GM23338 (cell line): ENCODE results near the gene AKTIP. TPM values are rescaled to one million over a fixed set of nuclear protein-coding genes. Genes with fewer than 3 reads are reported as not detected.

ENCODE experiments used
- ATAC-seq: fragments of 200-7000 bp; cut with Tn5 transposase; 3 replicates; pipeline ENCODE4 v1.9.1; 2020
- DNase-seq: peaks from one replicate; pipeline ENCODE4 v3.0.0-alpha.2; 2015; ENCODE audit warnings: low spot score
- H2AFZ ChIP-seq: fragments of 200-600 bp; sonication (generic); 2 replicates; pipeline ENCODE4 v1.8.0; 2016; ENCODE audit warnings: antibody characterized with exemption, mild to moderate bottlenecking, moderate library complexity
- H3F3A ChIP-seq: fragments of 200-600 bp; sonication (generic); replicated peaks from 2 replicates; pipeline ENCODE4 v1.8.0; 2017; ENCODE audit warnings: antibody characterized with exemption, mixed run types, low read depth
- H3K27ac ChIP-seq: fragments of 200-600 bp; sonication (generic); 2 replicates; pipeline ENCODE4 v1.6.1; 2016; ENCODE audit warnings: low read depth
- H3K27me3 ChIP-seq: fragments of 200-600 bp; sonication (generic); 2 replicates; pipeline ENCODE4 v1.8.0; 2016; ENCODE audit warnings: mild to moderate bottlenecking, mixed run types, moderate library complexity; ENCODE audit not compliant: insufficient read depth
- H3K36me3 ChIP-seq: fragments of 200-600 bp; sonication (generic); 2 replicates; pipeline ENCODE4 v1.8.0; 2016; ENCODE audit warnings: mild to moderate bottlenecking; ENCODE audit not compliant: insufficient read depth
- H3K4me1 ChIP-seq: fragments of 200-600 bp; sonication (generic); 2 replicates; pipeline ENCODE4 v1.8.0; 2016; ENCODE audit warnings: mild to moderate bottlenecking, moderate library complexity; ENCODE audit not compliant: insufficient read depth
- H3K4me2 ChIP-seq: fragments of 200-600 bp; sonication (generic); 2 replicates; pipeline ENCODE4 v1.7.1; 2017; ENCODE audit warnings: mixed run types
- H3K4me3 ChIP-seq: fragments of 200-600 bp; sonication (generic); 2 replicates; pipeline ENCODE4 v1.6.1; 2016; ENCODE audit warnings: mixed run types
- H3K79me2 ChIP-seq: fragments of 200-600 bp; sonication (generic); replicated peaks from 2 replicates; pipeline ENCODE4 v1.8.0; 2017; ENCODE audit warnings: mild to moderate bottlenecking; ENCODE audit not compliant: insufficient read depth
- H3K9me2 ChIP-seq: fragments of 200-600 bp; sonication (generic); 2 replicates; pipeline ENCODE4 v1.8.0; 2017; ENCODE audit not compliant: insufficient read depth
- H4K20me1 ChIP-seq: fragments of 200-600 bp; sonication (generic); replicated peaks from 2 replicates; pipeline ENCODE4 v1.8.0; 2017; ENCODE audit warnings: mild to moderate bottlenecking; ENCODE audit not compliant: insufficient read depth
- H3K27ac Mint-ChIP-seq: 2 replicates; pipeline ENCODE4 v1.8.0; 2020; ENCODE audit warnings: inconsistent platforms, mild to moderate bottlenecking, moderate library complexity, mixed read lengths
- H3K27me3 Mint-ChIP-seq: 3 replicates; pipeline ENCODE4 v1.8.0; 2022; ENCODE audit warnings: low read depth, mild to moderate bottlenecking, moderate library complexity, mixed read lengths, inconsistent platforms; ENCODE audit not compliant: insufficient read depth, poor library complexity
- H3K36me3 Mint-ChIP-seq: 3 replicates; pipeline ENCODE4 v1.8.0; 2021; ENCODE audit warnings: low read depth, mild to moderate bottlenecking, inconsistent platforms, moderate library complexity, mixed read lengths
- H3K4me1 Mint-ChIP-seq: 3 replicates; pipeline ENCODE4 v1.8.0; 2020; ENCODE audit warnings: mild to moderate bottlenecking, inconsistent platforms, mixed read lengths
- H3K4me3 Mint-ChIP-seq: 3 replicates; pipeline ENCODE4 v1.8.0; 2021; ENCODE audit warnings: moderate library complexity, mild to moderate bottlenecking, inconsistent platforms, mixed read lengths
- H3K9me3 Mint-ChIP-seq: 3 replicates; pipeline ENCODE4 v1.8.0; 2020; ENCODE audit warnings: moderate library complexity, mild to moderate bottlenecking, inconsistent platforms, mixed read lengths
- CREB1 ChIP-seq: fragments of 250-450 bp; sonication (Bioruptor Pico); IDR thresholded peaks from 2 replicates; pipeline ENCODE4 v1.5.0; 2020; ENCODE audit warnings: low read depth, mild to moderate bottlenecking, moderate library complexity
- CTCF ChIP-seq, 2 experiments: fragments of 200-600 bp in 1 of 2; sonication (generic) in 1 of 2; conservative IDR thresholded peaks; 2 replicates each; pipeline versions ENCODE4 v1.5.1 to v1.6.1; 2016 to 2017; ENCODE audit warnings: antibody characterized with exemption in 2 of 2, low read depth in 2 of 2, mild to moderate bottlenecking in 2 of 2, moderate library complexity in 1 of 2
- ETS1 ChIP-seq: IDR thresholded peaks from 2 replicates; pipeline ENCODE4 v1.6.1; 2016; ENCODE audit warnings: antibody characterized with exemption
- EZH2 ChIP-seq: fragments of 200-600 bp; sonication (generic); IDR thresholded peaks from one replicate; pipeline ENCODE4 v1.8.0; 2017; ENCODE audit warnings: antibody characterized with exemption, mild to moderate bottlenecking, low read depth; ENCODE audit not compliant: unreplicated experiment
- EZH2phosphoT487 ChIP-seq: fragments of 200-600 bp; sonication (generic); IDR thresholded peaks from one replicate; pipeline ENCODE4 v1.8.1; 2018; ENCODE audit warnings: antibody characterized with exemption; ENCODE audit not compliant: unreplicated experiment
- JUNB ChIP-seq: IDR thresholded peaks from one replicate; pipeline ENCODE4 v1.6.1; 2016; ENCODE audit warnings: antibody characterized with exemption; ENCODE audit not compliant: unreplicated experiment
- NANOG ChIP-seq: IDR thresholded peaks from 2 replicates; pipeline ENCODE4 v1.6.1; 2016; ENCODE audit warnings: antibody characterized with exemption, borderline replicate concordance
- POLR2AphosphoS5 ChIP-seq: IDR thresholded peaks from 2 replicates; pipeline ENCODE4 v1.6.1; 2016; ENCODE audit warnings: antibody characterized with exemption, low read depth
- REST ChIP-seq: IDR thresholded peaks from one replicate; pipeline ENCODE4 v1.6.1; 2018; ENCODE audit warnings: antibody characterized with exemption; ENCODE audit not compliant: unreplicated experiment
- STAT1 ChIP-seq: IDR thresholded peaks from one replicate; pipeline ENCODE4 v1.6.1; 2016; ENCODE audit warnings: antibody characterized with exemption; ENCODE audit not compliant: unreplicated experiment
- ZNF114 ChIP-seq: fragments of 250-450 bp; sonication (Bioruptor Pico); IDR thresholded peaks from 2 replicates; pipeline ENCODE4 v1.5.0; 2020; ENCODE audit warnings: mild to moderate bottlenecking, moderate library complexity
- ZNF331 ChIP-seq: fragments of 250-450 bp; sonication (Bioruptor Pico); IDR thresholded peaks from 2 replicates; pipeline ENCODE4 v1.5.0; 2020; ENCODE audit warnings: low read depth, mild to moderate bottlenecking, moderate library complexity
- ZNF462 ChIP-seq: fragments of 250-450 bp; sonication (Bioruptor Pico); IDR thresholded peaks from 2 replicates; pipeline ENCODE4 v1.5.0; 2020; ENCODE audit warnings: mild to moderate bottlenecking, moderate library complexity
- polyA plus RNA-seq: library from polyadenylated mRNA; unstranded; fragments of >200 nt; fragmentation: Nextera tagmentation; extraction: Ambion mirVana; gene quantifications from 2 replicates; pipeline ENCODE4 v1.2.1, GENCODE V29; 2016
- total RNA-seq: library from RNA; depleted of rRNA; stranded (reverse); fragments of >200 nt; shearing (Covaris generic); gene quantifications from 2 replicates; pipeline ENCODE4 v1.2.3, GENCODE V29; 2014

AKTIP gene
- total and polyA plus RNA-seq, 2 experiments from 2014 or later = 17.3 to 21.6 TPM

- Histone ChIP-seq H3K4me2 (no peak overlapping the region), H3F3A (no peaks in the 10 kb centered on the region), H3K27ac (no peak overlapping the region), H3K79me2 (no peaks in the 10 kb centered on the region), H3K4me1 (no peaks in the 10 kb centered on the region), H3K36me3 (no peaks in the 10 kb centered on the region), H2AFZ (peak overlapping the region; percentile 32; the same call in 1 of the 2 replicates), H3K9me2 (no peaks in the 10 kb centered on the region), H3K4me3 (no peak overlapping the region), H4K20me1 (no peaks in the 10 kb centered on the region), H3K27me3 (no peaks in the 10 kb centered on the region)
- no peak for DNase-seq
- peaks cover 6% of the 10 kb centered on the region; the same call in 2 of the 3 replicates for H3K4me1 Mint-ChIP-seq
- H3K4me3 Mint-ChIP-seq = no peak overlapping the region
- no peak overlapping the region for H3K27ac Mint-ChIP-seq
- no peaks in the 10 kb centered on the region; the same call in 2 of the 3 replicates for H3K36me3 Mint-ChIP-seq
- peaks cover 7% of the 10 kb centered on the region for H3K27me3 Mint-ChIP-seq
- TF ChIP-seq ETS1 = no peak
- TF ChIP-seq STAT1 = no peak
- no peak for TF ChIP-seq CTCF (conservative IDR thresholded peaks at IDR 0.05; ENCODE audit: low read depth in 2 of 2)
- TF ChIP-seq JUNB = no peak
- TF ChIP-seq ZNF331 (CRISPR knock-in tag) = no peak
- TF ChIP-seq EZH2phosphoT487 = no peak
- TF ChIP-seq POLR2AphosphoS5 = no peak
- no peak for TF ChIP-seq CREB1 (CRISPR knock-in tag)
- TF ChIP-seq REST = no peak
- TF ChIP-seq EZH2 = no peak
- TF ChIP-seq ZNF114 (CRISPR knock-in tag) = no peak
- TF ChIP-seq NANOG = no peak
- no peak for TF ChIP-seq ZNF462 (CRISPR knock-in tag)
- no peak for ATAC-seq
- H3K9me3 Mint-ChIP-seq = peaks cover 3% of the 10 kb centered on the region; the same call in 1 of the 3 replicates
Observed at GRCh38 chr16:53530046-53530445, 27.0 kb upstream of the AKTIP start.
